Measurements from ENCODE around the gene ADGRD2.

DNA sequence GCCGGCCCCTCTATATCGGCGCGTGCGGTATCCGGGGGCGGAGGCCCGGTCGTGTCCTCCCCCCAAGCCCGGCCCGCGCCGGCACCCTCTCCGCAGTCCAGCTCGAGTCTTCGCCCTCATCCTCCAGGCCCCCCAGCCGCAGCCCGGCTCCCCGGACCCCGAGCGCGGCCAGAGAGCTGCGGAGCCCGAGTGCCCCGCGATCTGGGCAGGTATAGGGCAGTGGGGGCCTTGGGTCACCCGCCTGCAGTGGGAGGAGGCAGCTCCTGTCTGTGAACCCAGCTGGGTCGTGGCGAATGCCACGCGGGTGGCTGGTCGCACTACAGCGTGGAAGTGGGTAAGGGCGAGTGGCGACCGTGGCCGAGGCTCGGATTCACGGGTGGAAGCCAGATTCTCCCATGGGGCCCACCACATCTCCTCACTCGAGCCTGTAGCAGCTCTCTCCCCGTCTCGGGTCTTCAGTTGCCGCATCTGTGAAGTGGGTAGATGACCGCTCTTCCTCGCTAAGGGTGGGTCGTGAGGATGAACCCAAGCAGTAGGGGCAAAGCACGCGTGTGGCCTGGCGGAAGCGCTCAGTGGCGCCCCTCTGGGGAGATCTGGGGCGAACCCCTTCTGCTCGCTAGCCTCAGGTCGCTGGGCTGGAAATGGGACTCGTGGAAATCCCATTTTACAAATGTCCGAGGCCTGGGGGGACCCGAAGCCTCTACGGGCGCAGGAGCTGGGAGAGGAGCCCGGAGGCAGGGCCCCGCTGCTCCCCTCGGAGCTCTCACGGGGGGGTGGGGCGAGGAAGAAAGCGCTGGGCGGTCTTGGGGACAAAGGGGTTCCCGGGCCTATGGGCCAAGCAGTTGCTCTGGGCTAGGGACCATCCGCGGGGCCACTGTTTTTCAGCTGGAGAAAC, 55.0 kb downstream of the ADGRD2 start:
- TF ChIP-seq, protein P1, sequence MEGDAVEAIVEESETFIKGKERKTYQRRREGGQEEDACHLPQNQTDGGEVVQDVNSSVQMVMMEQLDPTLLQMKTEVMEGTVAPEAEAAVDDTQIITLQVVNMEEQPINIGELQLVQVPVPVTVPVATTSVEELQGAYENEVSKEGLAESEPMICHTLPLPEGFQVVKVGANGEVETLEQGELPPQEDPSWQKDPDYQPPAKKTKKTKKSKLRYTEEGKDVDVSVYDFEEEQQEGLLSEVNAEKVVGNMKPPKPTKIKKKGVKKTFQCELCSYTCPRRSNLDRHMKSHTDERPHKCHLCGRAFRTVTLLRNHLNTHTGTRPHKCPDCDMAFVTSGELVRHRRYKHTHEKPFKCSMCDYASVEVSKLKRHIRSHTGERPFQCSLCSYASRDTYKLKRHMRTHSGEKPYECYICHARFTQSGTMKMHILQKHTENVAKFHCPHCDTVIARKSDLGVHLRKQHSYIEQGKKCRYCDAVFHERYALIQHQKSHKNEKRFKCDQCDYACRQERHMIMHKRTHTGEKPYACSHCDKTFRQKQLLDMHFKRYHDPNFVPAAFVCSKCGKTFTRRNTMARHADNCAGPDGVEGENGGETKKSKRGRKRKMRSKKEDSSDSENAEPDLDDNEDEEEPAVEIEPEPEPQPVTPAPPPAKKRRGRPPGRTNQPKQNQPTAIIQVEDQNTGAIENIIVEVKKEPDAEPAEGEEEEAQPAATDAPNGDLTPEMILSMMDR (IDR thresholded peaks at IDR 0.05) = no peak
- no peak for TF ChIP-seq POLR2A (IDR thresholded peaks at IDR 0.05)
